ENCODE measurements around the gene SLC24A4.
A peak's percentile ranks its signal among the peaks of the same experiment; 100 is the strongest.

Gene SLC24A4

DNA sequence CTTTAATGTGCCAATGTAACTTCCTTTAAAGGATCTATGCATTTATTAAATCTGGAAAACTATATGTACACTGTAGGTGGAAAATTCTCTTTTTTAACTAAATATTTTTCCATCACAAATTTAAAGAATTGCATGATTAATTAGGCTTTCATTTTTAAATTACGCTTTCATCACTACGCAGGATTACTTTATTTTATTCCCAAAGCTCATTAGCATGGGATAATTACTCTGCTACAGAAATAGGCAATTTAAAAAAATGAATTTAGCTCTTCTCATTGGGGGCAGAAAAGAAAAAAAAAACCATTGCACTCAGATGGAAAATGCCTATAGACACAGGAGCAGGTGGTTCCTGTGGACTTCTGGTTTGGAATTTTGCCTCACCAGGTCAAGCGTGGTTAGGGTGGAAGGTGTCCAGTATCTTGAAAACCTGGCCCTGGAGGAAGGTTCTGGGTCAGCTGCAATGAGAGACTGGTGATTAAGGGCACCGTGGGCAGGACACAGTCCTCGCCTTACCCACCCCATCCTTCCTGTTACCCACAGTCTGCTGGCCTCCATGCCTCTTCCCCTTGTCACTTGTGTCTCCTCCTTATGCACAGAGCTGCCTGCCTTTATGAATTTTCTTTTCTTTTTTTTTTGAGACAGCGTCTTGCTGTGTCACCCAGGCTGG, 173.4 kb downstream of the SLC24A4 start:
- no peak for DNase-seq (ENCODE audit: low read depth in 2 of 2)
- TF ChIP-seq, protein P1, sequence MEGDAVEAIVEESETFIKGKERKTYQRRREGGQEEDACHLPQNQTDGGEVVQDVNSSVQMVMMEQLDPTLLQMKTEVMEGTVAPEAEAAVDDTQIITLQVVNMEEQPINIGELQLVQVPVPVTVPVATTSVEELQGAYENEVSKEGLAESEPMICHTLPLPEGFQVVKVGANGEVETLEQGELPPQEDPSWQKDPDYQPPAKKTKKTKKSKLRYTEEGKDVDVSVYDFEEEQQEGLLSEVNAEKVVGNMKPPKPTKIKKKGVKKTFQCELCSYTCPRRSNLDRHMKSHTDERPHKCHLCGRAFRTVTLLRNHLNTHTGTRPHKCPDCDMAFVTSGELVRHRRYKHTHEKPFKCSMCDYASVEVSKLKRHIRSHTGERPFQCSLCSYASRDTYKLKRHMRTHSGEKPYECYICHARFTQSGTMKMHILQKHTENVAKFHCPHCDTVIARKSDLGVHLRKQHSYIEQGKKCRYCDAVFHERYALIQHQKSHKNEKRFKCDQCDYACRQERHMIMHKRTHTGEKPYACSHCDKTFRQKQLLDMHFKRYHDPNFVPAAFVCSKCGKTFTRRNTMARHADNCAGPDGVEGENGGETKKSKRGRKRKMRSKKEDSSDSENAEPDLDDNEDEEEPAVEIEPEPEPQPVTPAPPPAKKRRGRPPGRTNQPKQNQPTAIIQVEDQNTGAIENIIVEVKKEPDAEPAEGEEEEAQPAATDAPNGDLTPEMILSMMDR (IDR thresholded peaks at IDR 0.05; ENCODE audit: low read depth, low read length) = no peak
- no peak overlapping the region for H3K4me3 ChIP-seq (replicated peaks in 1 of 2; ENCODE audit: low read depth in 2 of 2, low read length in 2 of 2)

GRCh38 chr14:92497391-92497790, 174.4 kb downstream of the SLC24A4 start:
- TF ChIP-seq, protein P1 (IDR thresholded peaks at IDR 0.05; ENCODE audit: low read depth, low read length) = no peak
- no peak overlapping the region for H3K4me3 ChIP-seq (replicated peaks in 1 of 2; ENCODE audit: low read depth in 2 of 2, low read length in 2 of 2)
- DNase-seq (ENCODE audit: low read depth in 2 of 2) = no peak

- TF ChIP-seq, protein P1 (IDR thresholded peaks at IDR 0.05; ENCODE audit: low read depth, low read length) = no peak
- no peak for DNase-seq (ENCODE audit: low read depth in 2 of 2)
- H3K4me3 ChIP-seq (replicated peaks in 1 of 2; ENCODE audit: low read depth in 2 of 2, low read length in 2 of 2) = no peak overlapping the region
Observed at GRCh38 chr14:92499234-92499633, 176.3 kb downstream of the SLC24A4 start.

DNA sequence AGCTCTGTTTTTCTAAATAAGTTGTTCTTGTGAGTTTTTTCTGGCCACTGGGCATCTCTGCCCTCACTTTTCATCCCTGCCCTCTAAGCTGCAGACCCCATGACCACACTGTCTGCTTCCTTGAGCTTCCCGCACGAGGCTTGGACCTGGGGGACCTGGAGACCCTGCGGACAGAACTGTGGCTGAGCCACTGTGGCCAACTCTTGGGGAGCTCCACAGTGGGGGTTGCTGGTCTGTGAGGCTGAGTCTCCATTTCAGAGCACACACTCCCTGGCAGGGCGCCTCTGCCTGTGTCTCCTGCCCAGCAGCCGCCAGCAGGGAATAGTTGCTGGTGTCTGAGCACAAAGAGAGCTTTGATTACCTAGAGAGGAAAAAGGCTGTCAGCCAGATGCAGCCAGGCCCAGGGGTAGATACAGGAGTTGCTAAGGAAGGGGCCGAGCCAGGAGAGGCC, 177.6 kb downstream of the SLC24A4 start:
- TF ChIP-seq, protein P1 (IDR thresholded peaks at IDR 0.05; ENCODE audit: low read depth, low read length) = no peak
- H3K4me3 ChIP-seq (replicated peaks in 1 of 2; ENCODE audit: low read depth in 2 of 2, low read length in 2 of 2) = no peak overlapping the region
- DNase-seq (ENCODE audit: low read depth in 2 of 2) = peak in 1 of 2 donors; percentile 45

- H3K4me3 ChIP-seq (replicated peaks in 1 of 2; ENCODE audit: low read depth in 2 of 2, low read length in 2 of 2) = no peak overlapping the region
- TF ChIP-seq, protein P1 (IDR thresholded peaks at IDR 0.05; ENCODE audit: low read depth, low read length) = no peak
- peak; percentile 56 to 62 for DNase-seq (ENCODE audit: low read depth in 2 of 2)
Observed at GRCh38 chr14:92501891-92502351, 179.0 kb downstream of the SLC24A4 start.

DNA sequence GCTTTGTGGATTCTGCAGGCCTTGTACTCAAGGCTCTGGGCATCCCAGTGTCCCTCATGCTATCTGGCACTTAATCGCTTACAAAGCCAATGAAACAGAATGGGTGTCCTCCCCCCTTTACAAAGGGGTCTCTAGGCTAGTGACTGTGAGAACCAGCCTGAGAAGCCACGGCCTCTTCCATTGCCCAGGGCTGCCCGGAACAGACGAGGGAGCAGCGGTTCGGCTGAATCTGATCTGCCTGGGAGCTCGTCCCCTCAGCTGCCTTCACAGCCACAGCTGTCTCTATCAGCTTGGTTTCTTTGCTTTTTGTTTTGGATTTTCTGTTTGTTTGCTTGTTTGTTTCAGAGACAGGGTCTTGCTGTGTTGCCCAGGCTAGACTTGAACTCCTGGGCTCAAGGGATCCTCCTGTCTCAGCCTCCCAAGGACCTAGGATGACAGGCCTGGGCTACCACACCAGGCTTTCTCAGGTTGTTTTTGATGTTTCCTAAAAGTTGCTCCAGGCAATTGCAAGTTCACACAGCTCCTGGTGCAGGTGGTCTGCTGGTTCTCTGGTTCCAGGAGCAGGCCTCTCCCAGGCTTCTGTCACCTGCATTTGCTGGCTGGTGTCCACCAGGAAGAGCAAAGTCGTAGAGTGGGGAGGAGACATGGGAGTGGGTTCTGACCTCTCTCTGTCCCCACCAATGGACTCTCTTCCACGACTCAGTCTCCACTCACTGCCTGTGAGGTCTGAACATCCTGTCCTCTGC, 179.7 kb downstream of the SLC24A4 start:
- no peak overlapping the region for H3K4me3 ChIP-seq (replicated peaks in 1 of 2; ENCODE audit: low read depth in 2 of 2, low read length in 2 of 2)
- no peak for DNase-seq (ENCODE audit: low read depth in 2 of 2)
- TF ChIP-seq, protein P1 (IDR thresholded peaks at IDR 0.05; ENCODE audit: low read depth, low read length) = no peak
